A673 (cell line): ENCODE results near the gene AHRR. TPM values are rescaled to one million over a fixed set of nuclear protein-coding genes. Genes with fewer than 3 reads are reported as not detected.

Source experiments
- BruUV-seq: library from RNA; stranded (reverse); fragments of 400-500 nt; replicated peaks from 2 replicates; lab custom pipeline; 2021; lab: Mats Ljungman, UMichigan
- CTCF ChIA-PET: fragments of 300-600 bp; sonication (Branson Sonifier 250); formaldehyde crosslinking; loops from one replicate; lab custom pipeline; 2022; ENCODE audit warnings: antibody characterized with exemption; lab: Charles Lee
- POLR2A ChIA-PET: fragments of 300-600 bp; sonication (Branson Sonifier 250); formaldehyde crosslinking; loops from one replicate; lab custom pipeline; 2022; ENCODE audit warnings: antibody characterized with exemption; ENCODE audit not compliant: low non-redundant PET; lab: Charles Lee
- DNase-seq: peaks from one replicate; pipeline ENCODE4 v3.0.0-alpha.2; 2015; ENCODE audit warnings: low spot score
- H3K27ac ChIP-seq: fragments of 200-600 bp; sonication (generic); 2 replicates; pipeline ENCODE4 v1.5.1; 2016; ENCODE audit warnings: mixed run types, low read depth, mild to moderate bottlenecking, mixed read lengths, antibody characterized with exemption, low read length; ENCODE audit not compliant: poor library complexity, severe bottlenecking
- H3K27me3 ChIP-seq: fragments of 200-600 bp; sonication (generic); replicated peaks from 2 replicates; pipeline ENCODE4 v1.6.1; 2017; ENCODE audit warnings: mixed run types, low read depth, mild to moderate bottlenecking, mixed read lengths, antibody characterized with exemption, low read length; ENCODE audit not compliant: insufficient read depth, poor library complexity
- H3K36me3 ChIP-seq: fragments of 200-600 bp; sonication (generic); 2 replicates; pipeline ENCODE4 v1.6.1; 2016; ENCODE audit warnings: mixed run types, mild to moderate bottlenecking, mixed read lengths, antibody characterized with exemption, low read length; ENCODE audit not compliant: insufficient read depth, poor library complexity, severe bottlenecking
- H3K4me1 ChIP-seq: fragments of 200-600 bp; sonication (generic); 2 replicates; pipeline ENCODE4 v1.6.1; 2017; ENCODE audit warnings: mixed run types, mild to moderate bottlenecking, mixed read lengths, antibody characterized with exemption, low read length; ENCODE audit not compliant: insufficient read depth, poor library complexity, severe bottlenecking
- H3K4me3 ChIP-seq: fragments of 200-600 bp; sonication (generic); 2 replicates; pipeline ENCODE4 v1.5.1; 2016; ENCODE audit warnings: low read depth, mixed run types, mild to moderate bottlenecking, mixed read lengths, low read length; ENCODE audit not compliant: poor library complexity, severe bottlenecking
- H3K9me3 ChIP-seq: fragments of 200-600 bp; sonication (generic); 2 replicates; pipeline ENCODE4 v1.6.1; 2016; ENCODE audit warnings: mixed run types, low read depth, mild to moderate bottlenecking, mixed read lengths, antibody characterized with exemption, low read length; ENCODE audit not compliant: poor library complexity, severe bottlenecking
- EZH2 ChIP-seq: fragments of 200-600 bp; sonication (generic); IDR thresholded peaks from 2 replicates; pipeline ENCODE4 v1.6.1; 2017; ENCODE audit warnings: borderline replicate concordance, low read depth, mild to moderate bottlenecking, mixed read lengths, antibody characterized with exemption, low read length; ENCODE audit not compliant: poor library complexity, severe bottlenecking
- intact Hi-C: fragments of 100-400 bp; cut with micrococcal nuclease; formaldehyde crosslinking; loops from one replicate; pipeline ENCODE4 v1.10.0; 2022; ENCODE audit not compliant: unreplicated experiment
- total RNA-seq: library from RNA; stranded (reverse); gene quantifications from 2 replicates; pipeline ENCODE4 v1.2.3, GENCODE V29; 2021
- TF ChIP-seq, protein P1 (sequence below): fragments of 300-800, 200-600 bp; sonication (generic); conservative IDR thresholded peaks from 2 replicates; pipeline ENCODE4 v1.5.1; 2017; ENCODE audit warnings: low read depth, mild to moderate bottlenecking, antibody characterized with exemption, low read length, moderate library complexity, mixed read lengths

The AHRR gene
- total RNA-seq, 1 experiment from 2014 or later: 2.2 TPM

DNA sequence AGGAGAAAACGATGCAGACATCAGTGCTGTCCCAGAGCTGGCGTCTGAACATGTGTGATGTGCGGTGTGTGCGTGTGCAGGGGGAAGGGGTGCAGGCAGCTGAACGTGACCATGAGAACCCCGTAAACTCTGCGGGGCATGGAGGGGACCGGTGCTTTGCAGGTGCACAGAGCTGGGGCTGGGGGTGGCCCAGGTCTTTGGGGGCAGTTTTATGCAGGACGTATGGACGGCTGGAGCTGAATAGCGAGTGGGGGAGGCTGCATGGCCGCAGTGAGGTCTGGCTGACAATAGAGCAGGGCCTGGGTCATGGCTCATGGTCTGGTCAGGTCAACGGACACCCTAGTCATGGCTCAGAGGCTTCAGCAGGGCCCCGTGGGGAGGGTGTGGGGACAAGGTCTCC is 118.1 kb downstream of the AHRR start:
- H3K4me1 ChIP-seq: peaks cover 9% of the 10 kb centered on the region
- BruUV-seq: no TSS peak
- no peaks in the 10 kb centered on the region for H3K27me3 ChIP-seq
- no peak overlapping the region for H3K4me3 ChIP-seq
- H3K9me3 ChIP-seq: no peaks in the 10 kb centered on the region
- H3K36me3 ChIP-seq: no peaks in the 10 kb centered on the region
- no peak overlapping the region for H3K27ac ChIP-seq
- POLR2A ChIA-PET: no interaction called here
- intact Hi-C loops: no loop called here
- no peak for DNase-seq
- TF ChIP-seq, protein P1, sequence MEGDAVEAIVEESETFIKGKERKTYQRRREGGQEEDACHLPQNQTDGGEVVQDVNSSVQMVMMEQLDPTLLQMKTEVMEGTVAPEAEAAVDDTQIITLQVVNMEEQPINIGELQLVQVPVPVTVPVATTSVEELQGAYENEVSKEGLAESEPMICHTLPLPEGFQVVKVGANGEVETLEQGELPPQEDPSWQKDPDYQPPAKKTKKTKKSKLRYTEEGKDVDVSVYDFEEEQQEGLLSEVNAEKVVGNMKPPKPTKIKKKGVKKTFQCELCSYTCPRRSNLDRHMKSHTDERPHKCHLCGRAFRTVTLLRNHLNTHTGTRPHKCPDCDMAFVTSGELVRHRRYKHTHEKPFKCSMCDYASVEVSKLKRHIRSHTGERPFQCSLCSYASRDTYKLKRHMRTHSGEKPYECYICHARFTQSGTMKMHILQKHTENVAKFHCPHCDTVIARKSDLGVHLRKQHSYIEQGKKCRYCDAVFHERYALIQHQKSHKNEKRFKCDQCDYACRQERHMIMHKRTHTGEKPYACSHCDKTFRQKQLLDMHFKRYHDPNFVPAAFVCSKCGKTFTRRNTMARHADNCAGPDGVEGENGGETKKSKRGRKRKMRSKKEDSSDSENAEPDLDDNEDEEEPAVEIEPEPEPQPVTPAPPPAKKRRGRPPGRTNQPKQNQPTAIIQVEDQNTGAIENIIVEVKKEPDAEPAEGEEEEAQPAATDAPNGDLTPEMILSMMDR: no peak
- no peak for TF ChIP-seq EZH2
- CTCF ChIA-PET: no interaction called here

DNA sequence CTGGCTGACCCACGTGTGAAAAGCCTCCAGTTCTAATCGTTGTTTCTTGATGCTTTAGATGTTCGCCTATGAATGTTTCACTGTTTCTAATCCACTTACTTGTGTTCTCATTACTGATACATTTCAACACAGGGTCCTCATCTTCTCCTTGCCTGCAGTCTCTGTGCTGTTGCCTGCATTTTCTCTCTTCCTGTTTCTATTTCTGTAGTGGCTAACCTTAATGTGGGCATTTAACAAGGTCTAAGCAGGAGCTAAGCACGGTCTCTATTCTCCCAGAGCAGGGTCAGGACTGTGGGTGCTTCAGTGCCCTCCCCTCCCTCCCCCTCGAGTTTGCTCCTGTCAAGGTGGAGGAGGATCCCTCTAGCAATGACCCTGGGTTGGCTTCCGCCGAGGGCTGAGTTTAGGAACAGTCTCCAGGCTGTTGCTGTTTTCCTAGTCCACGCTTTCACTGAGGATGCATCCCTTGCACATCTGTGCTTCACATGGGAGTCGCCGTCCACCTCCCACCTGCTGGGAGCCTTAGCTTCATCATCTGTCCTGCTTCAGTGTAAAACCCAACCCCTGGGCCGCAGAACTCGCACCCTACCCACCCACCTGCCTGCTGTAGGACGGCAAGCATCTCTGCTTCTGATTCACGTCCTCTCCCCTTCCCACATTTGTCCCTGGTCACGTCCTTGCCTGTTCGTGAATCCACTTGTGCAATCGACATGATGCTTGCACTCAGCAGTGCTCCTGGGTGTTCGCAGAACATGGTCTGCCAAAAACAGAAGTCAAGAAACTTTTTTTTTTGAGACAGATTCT is 119.1 kb downstream of the AHRR start:
- ChIA-PET POLR2A (no interaction called here), CTCF (no interaction called here)
- H3K9me3 ChIP-seq: no peaks in the 10 kb centered on the region
- H3K4me3 ChIP-seq: no peak overlapping the region
- no peak for DNase-seq
- TF ChIP-seq, protein P1: no peak
- no peak for TF ChIP-seq EZH2
- H3K27ac ChIP-seq: no peak overlapping the region
- BruUV-seq: no TSS peak
- H3K4me1 ChIP-seq: peaks cover 9% of the 10 kb centered on the region
- H3K36me3 ChIP-seq: no peaks in the 10 kb centered on the region
- no peaks in the 10 kb centered on the region for H3K27me3 ChIP-seq
- intact Hi-C loops: no loop called here

DNA sequence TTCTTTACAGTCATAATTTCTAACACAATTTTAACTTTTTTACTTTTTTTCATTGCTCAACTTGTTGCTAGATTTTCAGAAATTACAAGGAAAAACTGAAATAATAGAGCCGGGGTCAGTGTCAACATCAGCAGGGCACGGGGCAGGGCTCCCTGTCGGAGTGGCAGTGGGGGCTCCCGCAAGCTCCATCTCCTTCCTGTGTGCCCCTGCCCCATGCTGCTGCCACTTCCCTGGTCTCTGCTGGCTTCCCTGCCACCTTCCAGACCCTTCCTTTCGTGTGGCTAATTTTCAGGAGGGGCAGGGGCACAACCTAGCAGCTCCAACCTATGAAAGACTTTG is 120.5 kb downstream of the AHRR start:
- no peak for DNase-seq
- POLR2A ChIA-PET: no interaction called here
- intact Hi-C loops: no loop called here

More for the DNA sequence above, 120.5 kb downstream of the AHRR start:
- H3K27me3 ChIP-seq: no peaks in the 10 kb centered on the region
- peak overlapping the region; percentile 97 for H3K4me3 ChIP-seq
- H3K36me3 ChIP-seq: peaks cover 8% of the 10 kb centered on the region
- CTCF ChIA-PET: no interaction called here
- BruUV-seq: no TSS peak
- peaks cover 9% of the 10 kb centered on the region for H3K4me1 ChIP-seq
- no peaks in the 10 kb centered on the region for H3K9me3 ChIP-seq
- TF ChIP-seq, protein P1: no peak
- no peak for TF ChIP-seq EZH2
- H3K27ac ChIP-seq: peak overlapping the region; percentile 86
